ENCODE data around the gene CDC7. TPM values are rescaled to one million over a fixed set of nuclear protein-coding genes. Genes with fewer than 3 reads are reported as not detected.
A peak's percentile ranks its signal among the peaks of the same experiment; 100 is the strongest.

The CDC7 gene
- total RNA-seq, 3 donors from 2014 or later: 0.48 to 4.9 (median 4.1) TPM

DNA sequence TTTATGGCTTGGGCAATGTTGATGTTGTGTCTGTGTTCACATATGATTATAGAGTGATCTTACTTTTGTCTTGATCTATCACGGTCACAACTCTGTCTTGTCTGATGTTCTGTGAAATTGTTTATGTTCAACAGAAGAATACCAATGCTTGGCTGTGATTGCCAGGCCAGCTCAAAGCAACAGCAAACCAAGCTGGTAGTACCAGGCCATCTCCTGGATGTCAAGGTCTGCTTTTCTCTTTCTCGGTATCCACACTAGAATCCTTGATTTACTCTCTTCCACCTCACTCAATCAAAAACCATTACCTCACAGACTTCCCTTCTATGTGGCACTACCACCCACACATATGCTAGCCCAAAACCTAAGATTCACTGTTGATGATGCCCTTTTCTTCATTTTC is 1.3 kb upstream of the CDC7 start:
- H3K27ac ChIP-seq: no peak overlapping the region
- H3K4me1 ChIP-seq: no peaks in the 10 kb centered on the region
- H3K27me3 ChIP-seq: no peaks in the 10 kb centered on the region
- H3K9me3 ChIP-seq: no peaks in the 10 kb centered on the region
- intact Hi-C loops (cut with DNase I; ENCODE audit: low total_unique reads): no loop called here
- no peak overlapping the region for H3K4me3 ChIP-seq
- TF ChIP-seq CTCF (IDR thresholded peaks at IDR 0.05) (no peak), POLR2A (IDR thresholded peaks at IDR 0.05) (no peak), POLR2AphosphoS5 (IDR thresholded peaks at IDR 0.05) (no peak)
- DNase-seq (ENCODE audit: low spot score in 2 of 2): no peak
- H3K36me3 ChIP-seq: no peaks in the 10 kb centered on the region

DNA sequence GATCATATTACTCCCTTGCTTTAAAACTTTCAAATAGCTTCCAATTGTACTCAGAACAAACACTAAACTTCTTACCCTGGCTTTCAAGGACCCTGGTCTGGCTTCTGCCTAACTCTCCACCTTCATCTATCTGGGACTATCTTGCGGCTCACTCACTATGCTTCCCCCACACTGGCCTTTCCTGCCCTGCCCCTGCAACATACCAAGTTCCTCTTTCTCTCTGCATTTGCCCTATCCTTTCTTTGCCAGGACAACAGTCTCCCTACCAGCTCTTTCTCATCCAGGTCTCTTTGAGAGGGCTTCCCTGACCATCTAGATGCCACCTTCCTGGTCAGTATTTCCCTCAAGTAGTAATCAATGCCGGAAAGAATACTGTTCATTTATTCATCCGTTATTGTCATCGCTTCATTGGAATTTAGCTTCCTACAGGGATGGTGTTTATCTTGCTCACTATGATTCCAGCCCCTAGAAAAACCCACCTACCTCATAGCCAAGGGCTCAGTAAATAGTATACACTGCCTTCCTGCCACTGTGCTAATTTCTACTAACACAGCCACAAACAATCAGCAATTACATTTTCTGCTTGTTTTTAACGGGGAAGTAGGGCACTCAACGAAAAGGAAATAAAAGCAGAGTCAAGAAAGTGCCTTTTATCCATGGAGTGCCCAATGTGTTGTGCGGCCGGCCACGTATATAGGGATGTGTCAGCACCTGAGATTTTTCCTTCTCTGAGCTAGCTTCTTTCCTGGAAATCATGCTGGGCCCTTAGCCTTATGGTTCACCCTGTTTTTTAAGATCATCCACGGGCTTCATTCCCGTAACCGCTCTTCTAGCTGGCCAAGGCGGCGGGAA is 521 bp upstream of the CDC7 start:
- Histone ChIP-seq H3K9me3 (no peaks in the 10 kb centered on the region), H3K27me3 (no peaks in the 10 kb centered on the region), H3K4me1 (no peaks in the 10 kb centered on the region), H3K36me3 (no peaks in the 10 kb centered on the region), H3K4me3 (peak overlapping the region; percentile 51 to 75 (median 73)), H3K27ac (peak overlapping the region; percentile 84 to 91)
- TF ChIP-seq POLR2AphosphoS5 (IDR thresholded peaks at IDR 0.05): peak in 1 of 3 donors; percentile 78
- TF ChIP-seq POLR2A (IDR thresholded peaks at IDR 0.05): no peak
- no peak for TF ChIP-seq CTCF (IDR thresholded peaks at IDR 0.05)
- intact Hi-C loops (cut with DNase I; ENCODE audit: low total_unique reads): loop anchor here (5.0 kb wide), 1 partner anchor 787 kb away; no protein-coding TSS in a partner anchor
- DNase-seq (ENCODE audit: low spot score in 2 of 2): no peak

DNA sequence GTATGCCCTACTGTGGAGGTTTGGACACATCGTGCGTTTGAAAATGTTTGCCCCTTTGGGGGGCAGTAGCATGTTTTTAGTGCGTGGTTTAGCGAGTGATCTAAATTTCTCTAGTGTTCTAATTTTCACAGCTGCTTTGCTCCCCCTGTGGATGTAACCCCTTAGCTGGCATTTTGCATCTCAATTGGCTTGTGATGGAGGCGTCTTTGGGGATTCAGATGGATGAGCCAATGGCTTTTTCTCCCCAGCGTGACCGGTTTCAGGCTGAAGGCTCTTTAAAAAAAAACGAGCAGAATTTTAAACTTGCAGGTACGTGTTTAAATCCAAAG is 836 bp downstream of the CDC7 start:
- intact Hi-C loops (cut with DNase I; ENCODE audit: low total_unique reads): loop anchor here (5.0 kb wide), 1 partner anchor 786 kb away; no protein-coding TSS in a partner anchor
- no peak for TF ChIP-seq POLR2AphosphoS5 (IDR thresholded peaks at IDR 0.05)
- no peak for TF ChIP-seq CTCF (IDR thresholded peaks at IDR 0.05)
- TF ChIP-seq POLR2A (IDR thresholded peaks at IDR 0.05): no peak

GRCh38 chr1:91501971-91502671 is 1.5 kb downstream of the CDC7 start:
- intact Hi-C loops (cut with DNase I; ENCODE audit: low total_unique reads): loop anchor here (5.0 kb wide), 1 partner anchor 785 kb away; no protein-coding TSS in a partner anchor
- Histone ChIP-seq H3K27ac (peak overlapping the region in 1 of 2 donors; percentile 91), H3K4me1 (no peaks in the 10 kb centered on the region), H3K27me3 (no peaks in the 10 kb centered on the region), H3K9me3 (no peaks in the 10 kb centered on the region), H3K36me3 (no peaks in the 10 kb centered on the region), H3K4me3 (peak overlapping the region in 1 of 3 donors; percentile 73)
- no peak for DNase-seq (ENCODE audit: low spot score in 2 of 2)
- TF ChIP-seq CTCF (IDR thresholded peaks at IDR 0.05): no peak
- no peak for TF ChIP-seq POLR2A (IDR thresholded peaks at IDR 0.05)
- no peak for TF ChIP-seq POLR2AphosphoS5 (IDR thresholded peaks at IDR 0.05)

More for the DNA sequence above, 836 bp downstream of the CDC7 start:
- peak overlapping the region; percentile 84 to 91 for H3K27ac ChIP-seq
- H3K27me3 ChIP-seq: no peaks in the 10 kb centered on the region
- no peaks in the 10 kb centered on the region for H3K36me3 ChIP-seq
- no peaks in the 10 kb centered on the region for H3K4me1 ChIP-seq
- H3K4me3 ChIP-seq: peak overlapping the region; percentile 51 to 75 (median 73)
- DNase-seq (ENCODE audit: low spot score in 2 of 2): no peak
- no peaks in the 10 kb centered on the region for H3K9me3 ChIP-seq

Data from breast epithelium (tissue), 4 donors.